ENCODE measurements around the gene SEC22C. TPM values are rescaled to one million over a fixed set of nuclear protein-coding genes. Genes with fewer than 3 reads are reported as not detected.

Gene SEC22C
- polyA plus RNA-seq, 1 donor from 2014 or later: 93.6 TPM

DNA sequence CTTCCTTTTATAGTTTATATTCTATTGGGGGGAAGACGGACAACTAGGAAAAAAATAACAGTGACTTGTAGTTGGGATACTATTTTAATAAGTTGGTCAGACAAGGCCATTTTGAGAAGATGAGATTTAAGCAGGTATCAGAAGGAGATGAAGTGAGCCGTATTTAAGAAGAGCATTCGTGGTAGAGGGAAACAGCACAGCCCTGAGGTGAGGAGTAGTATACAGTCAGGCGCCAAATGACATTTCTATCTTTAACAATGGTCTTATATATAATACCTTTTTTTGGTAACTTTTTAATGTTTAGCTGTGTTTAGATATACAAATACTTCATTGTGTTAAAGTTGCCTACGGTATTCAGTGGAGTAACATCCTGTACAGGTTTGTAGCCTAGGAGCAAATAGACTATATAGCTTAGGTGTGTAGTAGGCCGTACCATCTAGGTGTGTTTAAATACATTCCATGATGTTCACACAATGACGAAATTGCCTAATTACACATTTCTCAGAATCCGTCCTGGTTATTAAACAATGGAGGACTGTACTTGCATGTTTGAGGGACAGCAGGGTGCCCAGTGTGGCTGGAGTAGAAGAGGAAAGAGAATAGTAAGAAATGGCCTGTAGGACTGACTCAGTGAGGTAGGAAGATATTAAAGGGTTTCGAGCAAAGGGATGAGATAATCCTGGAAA lies 20.3 kb upstream of the SEC22C start:
- no peaks in the 10 kb centered on the region for H4K20me1 ChIP-seq (ENCODE audit: insufficient read depth)
- peak overlapping the region; percentile 70 for H3K4me3 ChIP-seq (ENCODE audit: low read length)
- H3K79me2 ChIP-seq (replicated peaks; ENCODE audit: insufficient read depth, low read length): peaks cover 60% of the 10 kb centered on the region
- H3K36me3 ChIP-seq (ENCODE audit: insufficient read depth, low read length): no peaks in the 10 kb centered on the region
- H3K9me3 ChIP-seq (ENCODE audit: low read length): no peaks in the 10 kb centered on the region
- no peaks in the 10 kb centered on the region for H3K9me2 ChIP-seq (ENCODE audit: insufficient read depth, low read length)
- no peaks in the 10 kb centered on the region for H3K27me3 ChIP-seq (ENCODE audit: insufficient read depth, low read depth, low read length)
- peak overlapping the region; percentile 37 for H3K4me2 ChIP-seq (ENCODE audit: low read length)
- TF ChIP-seq SMC3 (conservative IDR thresholded peaks at IDR 0.05; ENCODE audit: poor library complexity): peak; percentile 27
- TF ChIP-seq POLR2AphosphoS5 (IDR thresholded peaks at IDR 0.05): no peak
- no peak for TF ChIP-seq TAF1 (IDR thresholded peaks at IDR 0.05; ENCODE audit: low read depth)
- TF ChIP-seq, protein P1, sequence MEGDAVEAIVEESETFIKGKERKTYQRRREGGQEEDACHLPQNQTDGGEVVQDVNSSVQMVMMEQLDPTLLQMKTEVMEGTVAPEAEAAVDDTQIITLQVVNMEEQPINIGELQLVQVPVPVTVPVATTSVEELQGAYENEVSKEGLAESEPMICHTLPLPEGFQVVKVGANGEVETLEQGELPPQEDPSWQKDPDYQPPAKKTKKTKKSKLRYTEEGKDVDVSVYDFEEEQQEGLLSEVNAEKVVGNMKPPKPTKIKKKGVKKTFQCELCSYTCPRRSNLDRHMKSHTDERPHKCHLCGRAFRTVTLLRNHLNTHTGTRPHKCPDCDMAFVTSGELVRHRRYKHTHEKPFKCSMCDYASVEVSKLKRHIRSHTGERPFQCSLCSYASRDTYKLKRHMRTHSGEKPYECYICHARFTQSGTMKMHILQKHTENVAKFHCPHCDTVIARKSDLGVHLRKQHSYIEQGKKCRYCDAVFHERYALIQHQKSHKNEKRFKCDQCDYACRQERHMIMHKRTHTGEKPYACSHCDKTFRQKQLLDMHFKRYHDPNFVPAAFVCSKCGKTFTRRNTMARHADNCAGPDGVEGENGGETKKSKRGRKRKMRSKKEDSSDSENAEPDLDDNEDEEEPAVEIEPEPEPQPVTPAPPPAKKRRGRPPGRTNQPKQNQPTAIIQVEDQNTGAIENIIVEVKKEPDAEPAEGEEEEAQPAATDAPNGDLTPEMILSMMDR (IDR thresholded peaks at IDR 0.05; ENCODE audit: poor library complexity, severe bottlenecking): peak; percentile 62
- TF ChIP-seq EP300 (conservative IDR thresholded peaks at IDR 0.05; ENCODE audit: poor library complexity, severe bottlenecking): no peak
- peak; percentile 45 for TF ChIP-seq RAD21 (conservative IDR thresholded peaks at IDR 0.05)
- TF ChIP-seq MXI1 (conservative IDR thresholded peaks at IDR 0.05; ENCODE audit: poor library complexity, severe bottlenecking): no peak
- TF ChIP-seq EZH2 (IDR thresholded peaks at IDR 0.05; ENCODE audit: borderline replicate concordance, insufficient read depth, low read length, poor library complexity, severe bottlenecking): no peak
- TF ChIP-seq, protein P2, sequence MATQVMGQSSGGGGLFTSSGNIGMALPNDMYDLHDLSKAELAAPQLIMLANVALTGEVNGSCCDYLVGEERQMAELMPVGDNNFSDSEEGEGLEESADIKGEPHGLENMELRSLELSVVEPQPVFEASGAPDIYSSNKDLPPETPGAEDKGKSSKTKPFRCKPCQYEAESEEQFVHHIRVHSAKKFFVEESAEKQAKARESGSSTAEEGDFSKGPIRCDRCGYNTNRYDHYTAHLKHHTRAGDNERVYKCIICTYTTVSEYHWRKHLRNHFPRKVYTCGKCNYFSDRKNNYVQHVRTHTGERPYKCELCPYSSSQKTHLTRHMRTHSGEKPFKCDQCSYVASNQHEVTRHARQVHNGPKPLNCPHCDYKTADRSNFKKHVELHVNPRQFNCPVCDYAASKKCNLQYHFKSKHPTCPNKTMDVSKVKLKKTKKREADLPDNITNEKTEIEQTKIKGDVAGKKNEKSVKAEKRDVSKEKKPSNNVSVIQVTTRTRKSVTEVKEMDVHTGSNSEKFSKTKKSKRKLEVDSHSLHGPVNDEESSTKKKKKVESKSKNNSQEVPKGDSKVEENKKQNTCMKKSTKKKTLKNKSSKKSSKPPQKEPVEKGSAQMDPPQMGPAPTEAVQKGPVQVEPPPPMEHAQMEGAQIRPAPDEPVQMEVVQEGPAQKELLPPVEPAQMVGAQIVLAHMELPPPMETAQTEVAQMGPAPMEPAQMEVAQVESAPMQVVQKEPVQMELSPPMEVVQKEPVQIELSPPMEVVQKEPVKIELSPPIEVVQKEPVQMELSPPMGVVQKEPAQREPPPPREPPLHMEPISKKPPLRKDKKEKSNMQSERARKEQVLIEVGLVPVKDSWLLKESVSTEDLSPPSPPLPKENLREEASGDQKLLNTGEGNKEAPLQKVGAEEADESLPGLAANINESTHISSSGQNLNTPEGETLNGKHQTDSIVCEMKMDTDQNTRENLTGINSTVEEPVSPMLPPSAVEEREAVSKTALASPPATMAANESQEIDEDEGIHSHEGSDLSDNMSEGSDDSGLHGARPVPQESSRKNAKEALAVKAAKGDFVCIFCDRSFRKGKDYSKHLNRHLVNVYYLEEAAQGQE (IDR thresholded peaks at IDR 0.05; ENCODE audit: borderline replicate concordance): no peak
- peak overlapping the region; percentile 86 for H3K27ac ChIP-seq (ENCODE audit: low read length)
- H3K9ac ChIP-seq (ENCODE audit: low read length): peak overlapping the region; percentile 90
- H3F3A ChIP-seq (ENCODE audit: insufficient read depth, low read length, poor library complexity, severe bottlenecking): peaks cover 3% of the 10 kb centered on the region
- H2AFZ ChIP-seq (ENCODE audit: low read depth, low read length): no peak overlapping the region

DNA sequence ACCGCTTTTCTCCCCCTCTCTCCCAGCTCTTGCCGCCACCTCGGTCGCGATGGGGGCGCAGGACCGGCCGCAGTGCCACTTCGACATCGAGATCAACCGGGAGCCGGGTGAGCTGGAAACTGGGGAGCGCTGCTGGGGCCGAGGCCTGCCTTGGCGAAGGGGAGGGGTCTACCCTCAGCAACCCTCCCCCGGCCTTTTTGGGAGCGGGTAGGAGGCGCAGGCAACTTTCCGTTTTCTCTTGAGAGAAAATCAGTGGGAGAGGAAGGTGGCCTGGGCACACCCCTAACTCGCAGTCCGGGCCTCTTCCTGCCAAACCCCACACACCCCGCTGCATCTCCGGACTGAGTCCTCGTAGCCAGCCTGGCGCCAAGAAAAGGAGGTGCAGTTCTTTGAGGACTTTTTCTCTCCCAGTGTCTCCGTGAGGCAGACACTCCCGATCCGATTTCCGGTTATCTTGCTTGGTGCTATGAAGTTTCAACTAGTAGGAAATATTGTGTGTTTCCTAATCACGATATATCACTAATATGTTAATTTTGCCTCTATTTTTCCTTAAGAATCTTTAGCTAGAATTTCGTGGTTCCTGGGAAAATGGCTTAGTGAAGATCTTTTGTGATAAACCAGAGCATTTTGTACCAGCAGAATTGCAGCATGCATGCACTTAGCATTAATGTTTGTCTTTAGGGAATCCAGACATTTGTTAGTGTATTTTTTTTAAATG lies 19.4 kb upstream of the SEC22C start:
- no peak for TF ChIP-seq POLR2AphosphoS5 (IDR thresholded peaks at IDR 0.05)
- TF ChIP-seq RAD21 (conservative IDR thresholded peaks at IDR 0.05): no peak
- TF ChIP-seq, protein P1 (IDR thresholded peaks at IDR 0.05; ENCODE audit: poor library complexity, severe bottlenecking): peak; percentile 28
- Histone ChIP-seq H3K36me3 (ENCODE audit: insufficient read depth, low read length) (no peaks in the 10 kb centered on the region), H3F3A (ENCODE audit: insufficient read depth, low read length, poor library complexity, severe bottlenecking) (peaks cover 3% of the 10 kb centered on the region), H2AFZ (ENCODE audit: low read depth, low read length) (peak overlapping the region; percentile 49), H3K9ac (ENCODE audit: low read length) (peak overlapping the region; percentile 90), H3K79me2 (replicated peaks; ENCODE audit: insufficient read depth, low read length) (peaks cover 51% of the 10 kb centered on the region), H3K4me2 (ENCODE audit: low read length) (peak overlapping the region; percentile 37), H3K9me2 (ENCODE audit: insufficient read depth, low read length) (no peaks in the 10 kb centered on the region), H3K9me3 (ENCODE audit: low read length) (no peaks in the 10 kb centered on the region), H3K27me3 (ENCODE audit: insufficient read depth, low read depth, low read length) (no peaks in the 10 kb centered on the region), H4K20me1 (ENCODE audit: insufficient read depth) (no peaks in the 10 kb centered on the region), H3K27ac (ENCODE audit: low read length) (peak overlapping the region; percentile 86), H3K4me3 (ENCODE audit: low read length) (peak overlapping the region; percentile 70)
